ENCODE measurements around the gene RGS9BP.
"Not testable (repeated sequence)": the region's sequence is repeated elsewhere in the genome, so short reads cannot be mapped to it uniquely, and the experiment has no call there.

- TF ChIP-seq CTCF (conservative IDR thresholded peaks at IDR 0.05; ENCODE audit: low read length); EZH2phosphoT487 (IDR thresholded peaks at IDR 0.05; ENCODE audit: borderline replicate concordance, low read depth, low read length): not testable (repeated sequence)
Observed at GRCh38 chr19:32700129-32700528, 24.5 kb downstream of the RGS9BP start.

Measured in OCI-LY7 (cell line).